GM19468 (cell line): Measurements from ENCODE around the gene TACR1.

ENCODE experiments used
- ATAC-seq: cut with Tn5 transposase; IDR thresholded peaks from one replicate; pipeline ENCODE4 v1.9.1; 2021; ENCODE audit warnings: mild to moderate bottlenecking, moderate library complexity, moderate number of reproducible peaks; ENCODE audit not compliant: unreplicated experiment; ENCODE audit errors: extremely low read depth

Gene TACR1

GRCh38 chr2:75055820-75056675 is 143.3 kb downstream of the TACR1 start:
- ATAC-seq, result peak; percentile 55

DNA sequence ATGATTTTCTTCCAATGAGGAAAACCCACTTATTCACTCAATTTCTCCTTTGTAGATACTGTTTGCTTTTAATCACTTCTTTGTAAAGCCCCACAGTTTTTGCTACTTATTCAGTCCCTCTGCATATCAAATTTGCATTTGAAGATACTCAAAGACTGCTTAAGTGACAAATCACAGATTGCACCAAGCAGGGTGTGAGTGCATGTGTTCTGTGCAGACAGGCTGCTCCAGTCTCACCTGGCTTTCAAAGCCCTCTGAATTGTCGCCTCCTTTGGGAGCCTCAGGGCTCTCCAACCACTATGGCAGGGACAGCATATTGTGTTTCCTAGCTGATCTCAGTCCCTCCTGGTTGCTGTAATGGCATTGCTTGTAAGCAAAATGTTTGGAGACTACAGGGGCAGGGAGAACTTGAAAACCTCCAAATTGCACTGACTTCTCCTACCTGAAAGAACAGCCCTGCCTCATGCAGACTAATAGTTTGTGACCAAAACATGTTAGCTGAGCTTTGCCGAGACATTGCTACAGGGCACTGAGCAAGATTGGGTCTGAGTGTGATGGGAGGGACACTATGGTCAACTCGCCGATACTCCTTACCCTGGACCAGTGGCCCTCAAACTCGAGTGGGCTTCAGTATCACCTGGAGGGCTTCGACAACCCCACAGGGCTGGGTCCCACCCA is 144.0 kb downstream of the TACR1 start:
- no peak for ATAC-seq

GRCh38 chr2:75054296-75054695 is 145.0 kb downstream of the TACR1 start:
- ATAC-seq, result no peak

DNA sequence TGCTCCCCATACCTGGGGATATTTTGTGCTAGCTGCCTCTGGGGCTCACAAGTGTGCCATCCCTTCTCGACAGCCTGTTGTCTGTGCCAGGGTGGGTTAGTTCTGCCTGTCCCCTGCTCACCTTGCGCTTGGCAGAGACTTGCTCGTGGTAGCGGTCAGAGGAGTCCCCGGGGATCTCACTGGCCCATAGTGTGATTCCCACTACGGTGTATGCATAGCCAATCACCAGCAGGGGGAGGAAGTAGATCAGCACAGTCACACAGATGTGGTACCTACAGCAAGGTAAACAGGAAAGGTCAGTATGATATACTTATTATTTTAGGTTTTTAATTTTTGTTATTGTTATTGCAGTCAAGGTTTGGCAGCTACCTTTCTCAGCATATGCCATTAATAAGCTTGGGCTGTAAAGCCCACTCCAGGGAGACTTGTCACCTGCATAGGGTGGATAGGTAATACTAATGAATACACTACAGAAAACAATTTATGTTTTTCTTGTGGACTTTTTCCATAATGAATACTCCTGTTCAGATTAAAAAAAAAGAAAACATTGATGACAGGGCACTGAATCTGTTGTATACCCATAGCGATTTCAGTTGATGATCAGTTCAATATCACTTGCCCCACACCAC is 145.7 kb downstream of the TACR1 start:
- ATAC-seq, result no peak

- ATAC-seq, result no peak
These were observed 151.2 kb downstream of the TACR1 start for GRCh38 chr2:75047992-75048625.

GRCh38 chr2:75047189-75047991 is 151.9 kb downstream of the TACR1 start:
- no peak for ATAC-seq

DNA sequence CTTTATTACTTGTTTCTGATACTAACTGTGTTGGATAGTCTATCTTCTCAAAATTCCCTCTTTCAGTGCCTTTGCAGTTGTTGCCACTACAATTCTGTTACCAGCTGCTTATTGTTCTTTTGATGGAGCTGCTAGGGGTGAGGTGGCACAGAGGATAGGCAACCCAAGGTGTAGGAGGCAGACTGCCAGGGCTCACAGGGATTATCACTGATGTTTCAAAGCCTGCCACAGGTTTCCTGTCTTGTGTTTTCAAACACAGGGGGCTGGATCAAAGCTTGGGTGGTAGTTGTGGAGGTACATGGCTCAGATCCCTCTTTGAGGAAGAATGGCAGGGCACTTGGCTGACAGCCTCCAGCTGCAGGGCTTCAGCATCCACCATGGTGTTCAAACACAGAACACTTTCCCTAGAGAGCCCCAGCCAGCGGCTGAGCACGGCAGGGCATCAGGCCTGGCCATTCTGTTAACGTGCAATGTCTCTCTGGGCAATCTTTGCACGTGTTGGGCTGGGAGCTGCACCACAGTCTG is 153.7 kb downstream of the TACR1 start:
- ATAC-seq, result no peak

DNA sequence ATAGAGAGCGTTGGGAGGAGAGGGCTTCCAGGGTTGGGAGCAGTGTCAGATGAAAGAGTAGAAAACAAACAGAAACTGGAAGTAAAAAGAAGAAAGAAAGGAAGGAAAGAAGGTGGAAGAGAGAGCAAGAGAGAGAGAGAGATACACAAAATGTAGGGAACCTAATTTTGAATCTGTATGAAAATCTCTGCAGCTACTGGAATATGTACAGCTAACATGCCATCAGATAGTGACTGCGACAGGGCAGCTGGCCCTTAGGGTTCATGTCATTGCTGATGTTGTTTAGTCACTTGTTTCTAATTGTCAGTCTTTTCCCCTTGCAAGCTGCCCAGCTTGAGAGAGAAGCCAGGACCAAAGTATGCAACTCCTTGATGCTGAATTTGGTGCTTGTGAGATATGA is 155.0 kb downstream of the TACR1 start:
- no peak for ATAC-seq

GRCh38 chr2:75042823-75043222 is 156.5 kb downstream of the TACR1 start:
- no peak for ATAC-seq

DNA sequence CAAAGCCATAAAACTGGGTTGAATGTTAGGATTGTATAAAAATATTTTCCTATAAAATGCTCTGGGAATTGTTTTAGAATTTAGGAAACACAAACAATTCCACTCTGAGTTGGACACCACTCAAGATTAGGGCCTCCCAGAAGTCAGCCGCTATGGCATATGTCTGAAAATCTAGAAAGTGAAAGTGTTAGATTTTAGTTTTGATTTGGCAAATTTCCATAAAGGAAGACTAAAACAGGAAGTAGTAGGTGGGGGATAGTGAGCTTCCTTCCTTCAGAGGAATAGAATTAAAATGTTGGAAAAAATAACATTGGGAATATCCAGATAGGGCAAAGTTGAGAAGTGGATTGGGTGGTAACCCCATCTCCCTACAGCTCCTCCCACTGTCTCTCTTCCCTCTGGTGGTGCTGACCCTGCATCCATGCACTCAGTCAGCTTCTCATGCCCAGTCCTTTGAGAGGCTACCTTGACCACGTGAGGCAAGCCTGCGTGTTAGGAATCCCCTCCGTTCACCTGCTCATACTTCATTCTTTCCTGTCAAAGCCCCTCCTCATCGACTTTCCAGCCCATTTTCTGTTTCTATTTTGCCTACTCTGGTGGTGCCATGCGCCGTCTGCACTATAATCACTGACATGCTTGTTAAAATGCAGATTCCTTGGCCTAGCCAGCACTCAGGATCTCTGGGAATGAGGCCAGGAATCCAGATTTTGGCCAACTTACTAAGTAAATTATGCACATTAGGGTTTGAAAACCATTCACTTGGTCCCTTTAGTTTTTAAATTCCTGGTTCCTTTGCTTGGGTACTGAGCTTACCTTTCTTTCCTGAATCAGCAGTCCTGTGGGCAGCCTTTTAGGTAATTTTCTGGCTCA is 157.4 kb downstream of the TACR1 start:
- no peak for ATAC-seq

DNA sequence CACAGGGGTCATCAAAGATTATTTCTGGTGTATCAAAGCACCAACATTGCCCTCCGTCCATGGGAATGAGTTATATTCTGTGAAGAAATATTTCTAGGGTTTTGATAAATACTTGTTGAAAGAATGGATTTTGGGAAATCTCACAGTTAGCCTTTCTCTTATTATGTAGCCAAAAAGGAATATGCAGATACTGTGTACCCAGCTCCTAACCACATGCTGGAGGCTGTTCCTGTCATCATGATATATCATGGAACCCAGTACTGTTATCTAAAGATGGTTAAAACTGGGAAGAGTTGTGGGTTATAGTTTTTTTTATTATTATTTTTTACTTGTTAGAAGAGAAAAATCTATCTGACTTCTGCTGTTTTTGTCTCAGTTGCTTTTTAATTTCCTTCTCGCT is 158.1 kb downstream of the TACR1 start:
- no peak for ATAC-seq

DNA sequence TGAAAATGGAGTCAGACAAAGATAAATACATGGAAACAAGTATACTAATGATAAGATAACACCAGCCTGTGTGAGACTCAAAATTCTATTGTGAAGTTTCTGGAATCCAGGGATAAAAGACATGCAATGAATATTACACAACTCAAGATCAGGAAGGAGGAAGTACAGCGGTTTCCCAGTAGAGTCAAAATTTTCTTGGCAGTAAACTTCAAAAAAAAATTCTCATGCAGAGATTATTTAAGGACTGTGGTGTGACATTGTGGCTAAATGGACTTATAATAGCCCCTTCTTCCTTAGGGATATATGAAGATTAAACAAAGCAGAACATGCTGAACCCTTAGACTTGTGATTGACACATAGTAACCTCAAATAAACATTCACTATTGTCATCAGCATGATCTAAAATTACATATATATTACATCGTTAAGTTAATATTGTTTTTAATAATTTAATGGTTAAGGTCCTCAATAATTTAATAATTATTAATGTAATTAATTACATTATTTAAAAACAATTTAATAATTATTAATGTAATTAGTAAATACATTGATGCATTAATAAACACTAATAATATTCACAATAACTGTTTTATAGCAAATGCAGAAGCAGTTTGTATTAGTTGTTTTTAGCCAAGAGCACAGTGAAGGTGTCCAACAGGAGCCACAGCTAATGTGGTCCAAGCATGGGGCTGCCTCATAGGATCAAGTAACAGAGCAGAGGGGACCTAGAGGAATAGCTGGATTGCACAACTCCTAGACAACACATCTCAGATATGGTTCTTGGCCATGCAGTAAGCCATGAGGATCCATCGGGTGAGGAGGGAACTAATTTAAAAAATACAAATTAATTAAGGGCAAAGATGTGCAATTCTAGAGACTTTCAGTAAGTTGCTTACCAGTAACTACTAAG is 163.6 kb downstream of the TACR1 start:
- no peak for ATAC-seq

DNA sequence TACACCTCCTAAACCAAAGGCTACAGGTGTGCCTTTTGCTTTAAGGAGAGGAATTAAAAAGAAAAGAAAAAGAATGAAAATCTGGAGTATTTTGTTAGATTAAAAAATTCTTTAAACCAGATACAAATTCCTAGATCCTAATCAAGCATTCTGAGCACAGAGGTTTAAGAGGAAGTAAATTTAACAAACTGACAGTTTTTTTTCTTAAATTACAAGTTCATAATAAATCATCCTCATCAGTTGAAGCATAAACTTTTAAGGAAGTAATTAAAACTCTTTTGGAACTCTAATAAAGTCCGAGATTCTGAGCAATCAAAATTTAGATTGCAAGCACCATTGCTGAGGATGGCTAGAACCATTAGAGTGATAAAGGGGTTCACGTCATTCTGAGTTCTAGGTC is 165.8 kb downstream of the TACR1 start:
- no peak for ATAC-seq

DNA sequence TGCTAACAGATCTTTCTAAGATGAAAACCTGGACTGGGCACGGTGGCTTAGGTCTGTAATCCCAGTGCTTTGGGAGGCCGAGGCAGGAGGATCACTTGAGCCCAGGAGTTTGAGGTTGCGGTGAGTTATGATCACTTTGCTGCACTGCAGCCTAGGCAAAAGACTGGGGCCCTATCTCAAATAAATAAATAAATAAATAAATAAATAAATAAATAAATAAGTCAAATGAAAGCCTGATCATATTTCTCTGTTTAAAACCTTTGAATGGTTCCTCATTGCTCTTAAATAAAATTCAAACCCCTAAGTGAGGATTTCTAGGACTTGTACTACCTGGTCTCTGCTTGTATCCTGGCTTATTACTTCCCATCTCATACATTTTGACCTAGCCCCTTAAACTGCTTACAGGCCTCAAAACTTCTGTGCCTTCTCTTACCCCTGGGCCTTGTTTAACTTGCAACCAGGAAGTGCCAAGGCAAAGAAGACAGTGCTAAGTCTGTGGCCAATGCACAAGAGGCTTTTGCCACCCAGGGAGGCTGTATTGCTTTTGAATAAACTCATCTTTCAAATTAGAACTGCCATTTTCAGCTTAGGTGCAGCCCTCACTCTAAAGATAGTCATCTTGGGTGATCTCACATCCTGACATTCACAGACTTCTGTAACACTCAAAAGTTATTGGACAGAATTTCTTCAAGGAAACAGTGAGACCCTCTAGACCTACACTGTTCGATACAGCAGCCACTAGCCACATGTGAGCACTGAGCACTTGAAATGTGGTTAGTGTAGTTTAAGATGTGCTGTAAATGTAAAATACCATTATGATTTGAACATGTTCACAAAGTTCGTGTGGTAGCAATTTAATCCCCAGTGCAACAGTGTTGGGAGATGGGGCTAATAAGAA is 167.2 kb downstream of the TACR1 start:
- ATAC-seq, result no peak

DNA sequence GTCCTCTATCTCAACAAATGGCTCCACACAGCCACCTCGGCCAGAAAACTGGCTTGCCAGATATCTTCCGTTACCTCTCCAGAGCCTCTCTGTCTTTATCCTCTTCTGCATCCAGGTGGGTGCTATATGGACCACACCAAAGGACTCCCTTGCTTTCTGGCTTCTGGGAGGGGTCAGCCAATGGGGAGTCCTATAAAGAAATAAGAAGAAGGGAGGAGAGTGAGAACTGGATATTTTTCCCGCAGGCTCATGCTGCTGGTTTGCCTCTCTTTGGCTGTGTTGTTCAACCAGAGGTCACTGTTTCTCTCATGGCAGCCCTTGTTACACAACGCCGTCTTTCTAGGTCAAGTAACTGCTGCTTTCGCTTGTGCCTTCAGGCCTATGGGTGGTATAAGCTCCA is 168.1 kb downstream of the TACR1 start:
- ATAC-seq, result no peak

- ATAC-seq, result no peak
These were observed 168.9 kb downstream of the TACR1 start for GRCh38 chr2:75030218-75031009.
